MG63 (cell line): ENCODE measurements around the gene RPS29. TPM values are rescaled to one million over a fixed set of nuclear protein-coding genes. Genes with fewer than 3 reads are reported as not detected.
"Not testable (repeated sequence)": the region's sequence is repeated elsewhere in the genome, so short reads cannot be mapped to it uniquely, and the experiment has no call there.

Experiments used
- DNase-seq: peaks from one replicate; pipeline ENCODE4 v3.0.0-alpha.2; 2020
- H3K27me3 ChIP-seq: fragments of 250-450 bp; sonication (Bioruptor Pico); 2 replicates; pipeline ENCODE4 v1.5.1; 2020; ENCODE audit warnings: mild to moderate bottlenecking, moderate library complexity
- H3K36me3 ChIP-seq: fragments of 250-450 bp; sonication (Bioruptor Pico); 2 replicates; pipeline ENCODE4 v1.5.1; 2020; ENCODE audit warnings: mild to moderate bottlenecking, moderate library complexity
- H3K4me3 ChIP-seq: fragments of 250-450 bp; sonication (Bioruptor Pico); 2 replicates; pipeline ENCODE4 v1.5.1; 2020; ENCODE audit warnings: mild to moderate bottlenecking, moderate library complexity
- H3K9me3 ChIP-seq: fragments of 250-450 bp; sonication (Bioruptor Pico); 2 replicates; pipeline ENCODE4 v1.5.1; 2020; ENCODE audit warnings: mild to moderate bottlenecking, moderate library complexity
- total RNA-seq: library from RNA; depleted of rRNA; stranded (reverse); fragments of >200 nt; shearing (Covaris generic); gene quantifications from 2 replicates; pipeline ENCODE4 v1.2.3, GENCODE V29; 2014; ENCODE audit warnings: low replicate concordance

RPS29 gene
- total RNA-seq, 1 experiment from 2014 or later = 2,087 TPM

DNA sequence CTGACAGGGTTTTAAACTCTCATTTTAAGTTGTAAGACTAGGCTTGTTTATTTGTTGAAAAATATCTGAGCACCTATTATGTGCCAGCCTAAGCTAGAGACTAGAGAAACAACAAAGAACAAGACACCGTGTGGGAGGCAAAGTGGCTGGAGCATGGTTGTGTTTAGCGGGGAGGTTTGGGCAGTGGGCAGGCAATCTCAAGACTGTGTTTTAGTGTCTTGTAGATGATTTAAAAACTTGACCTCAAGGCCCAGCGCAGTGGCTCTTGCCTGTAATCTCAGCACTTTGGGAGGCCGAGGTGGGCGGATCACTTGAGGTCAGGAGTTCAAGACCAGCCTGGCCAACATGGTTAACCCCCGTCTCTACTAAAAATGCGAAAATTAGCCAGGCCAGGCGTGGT, 26.5 kb upstream of the RPS29 start:
- no peak for DNase-seq
- no peaks in the 10 kb centered on the region for H3K9me3 ChIP-seq
- no peaks in the 10 kb centered on the region for H3K27me3 ChIP-seq
- no peak overlapping the region for H3K4me3 ChIP-seq
- H3K36me3 ChIP-seq = peaks cover 17% of the 10 kb centered on the region

GRCh38 chr14:49612251-49612650, 26.1 kb upstream of the RPS29 start:
- no peaks in the 10 kb centered on the region for H3K27me3 ChIP-seq
- H3K9me3 ChIP-seq = no peaks in the 10 kb centered on the region
- no peak for DNase-seq
- peaks cover 20% of the 10 kb centered on the region for H3K36me3 ChIP-seq
- no peak overlapping the region for H3K4me3 ChIP-seq

DNA sequence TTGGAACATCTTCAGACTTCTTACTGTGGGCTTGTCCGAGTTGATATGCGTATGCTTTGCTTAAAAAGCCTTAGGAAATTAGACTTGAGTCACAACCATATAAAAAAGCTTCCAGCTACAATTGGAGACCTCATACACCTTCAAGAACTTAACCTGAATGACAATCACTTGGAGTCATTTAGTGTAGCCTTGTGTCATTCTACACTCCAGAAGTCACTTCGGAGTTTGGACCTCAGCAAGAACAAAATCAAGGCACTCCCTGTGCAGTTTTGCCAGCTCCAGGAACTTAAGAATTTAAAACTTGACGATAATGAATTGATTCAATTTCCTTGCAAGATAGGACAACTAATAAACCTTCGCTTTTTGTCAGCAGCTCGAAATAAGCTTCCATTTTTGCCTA, 21.4 kb upstream of the RPS29 start:
- no peaks in the 10 kb centered on the region for H3K9me3 ChIP-seq
- no peaks in the 10 kb centered on the region for H3K27me3 ChIP-seq
- no peak overlapping the region for H3K4me3 ChIP-seq
- no peak for DNase-seq
- peaks cover 11% of the 10 kb centered on the region for H3K36me3 ChIP-seq

GRCh38 chr14:49598485-49599300, 12.5 kb upstream of the RPS29 start, which contains the start of gene LRR1:
LRR1 (plus strand) TSS chr14:49598940; CDS start chr14:49599021, 81 bp downstream.
- DNase-seq = peak; percentile 80
- no peaks in the 10 kb centered on the region for H3K9me3 ChIP-seq

DNA sequence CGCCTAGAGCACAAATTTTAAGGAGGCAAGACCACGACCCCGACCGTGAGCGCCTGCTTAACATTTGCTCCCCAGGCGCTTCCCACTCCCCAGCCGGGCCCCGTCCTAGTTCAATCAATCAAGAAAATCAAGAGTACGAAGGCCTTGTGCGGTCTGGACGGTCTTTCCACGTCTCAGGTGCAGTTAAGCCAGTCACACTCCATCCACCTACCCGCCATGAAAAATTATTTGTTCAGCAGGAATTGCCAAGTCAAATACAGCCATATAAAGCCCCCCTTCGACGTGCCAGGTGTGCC, 12.0 kb upstream of the RPS29 start:
- no peak for DNase-seq
- H3K9me3 ChIP-seq = no peaks in the 10 kb centered on the region
- H3K36me3 ChIP-seq = no peaks in the 10 kb centered on the region; the same call in none of the 2 replicates
- H3K27me3 ChIP-seq = no peaks in the 10 kb centered on the region
- peak overlapping the region; percentile 78 for H3K4me3 ChIP-seq

More at GRCh38 chr14:49598485-49599300, 12.5 kb upstream of the RPS29 start, which contains the start of gene LRR1:
- Histone ChIP-seq H3K36me3 (no peaks in the 10 kb centered on the region; the same call in none of the 2 replicates), H3K4me3 (peak within 1 kb of the TSS; percentile 78), H3K27me3 (no peaks in the 10 kb centered on the region)

DNA sequence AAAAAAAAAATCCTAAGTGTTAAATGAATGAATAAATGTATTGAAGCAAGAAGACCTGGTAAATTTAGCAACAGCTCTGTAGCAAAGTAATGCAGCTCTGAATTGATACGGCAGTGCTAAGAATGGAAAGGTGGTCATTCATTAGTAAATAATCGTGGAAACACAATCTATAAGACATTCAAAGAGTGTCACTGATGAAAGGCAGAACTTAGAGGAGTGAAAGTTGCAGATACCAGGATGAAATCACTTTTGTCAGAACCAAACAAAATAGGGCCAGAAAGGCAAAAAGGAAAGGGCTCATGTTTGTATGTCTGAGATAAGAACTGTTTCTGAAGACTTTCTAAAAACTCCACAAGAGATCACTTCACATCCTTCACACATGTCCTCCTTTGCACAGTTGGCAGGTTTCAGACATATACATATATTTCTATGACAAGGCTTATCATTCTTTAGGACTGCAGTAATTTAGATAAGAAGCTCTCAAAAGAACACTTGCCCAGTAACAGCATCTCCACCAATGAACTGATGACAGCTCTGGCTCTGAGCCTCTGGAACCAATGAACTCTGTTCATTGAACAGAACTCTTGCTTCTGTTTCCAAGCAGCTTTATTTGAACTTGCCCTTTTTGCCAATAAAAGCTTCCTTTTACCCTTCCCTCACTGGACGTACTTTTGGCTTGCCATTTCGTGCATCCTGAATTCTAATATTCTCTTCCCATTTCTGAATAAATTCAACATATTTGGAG, 8.3 kb upstream of the RPS29 start:
- Histone ChIP-seq H3K4me3 (no peak overlapping the region), H3K9me3 (no peaks in the 10 kb centered on the region), H3K36me3 (no peaks in the 10 kb centered on the region), H3K27me3 (no peaks in the 10 kb centered on the region)
- DNase-seq = peak; percentile 53

GRCh38 chr14:49593016-49593415, 6.8 kb upstream of the RPS29 start:
- Histone ChIP-seq H3K4me3 (no peak overlapping the region), H3K9me3 (no peaks in the 10 kb centered on the region), H3K36me3 (no peaks in the 10 kb centered on the region), H3K27me3 (no peaks in the 10 kb centered on the region)
- no peak for DNase-seq

DNA sequence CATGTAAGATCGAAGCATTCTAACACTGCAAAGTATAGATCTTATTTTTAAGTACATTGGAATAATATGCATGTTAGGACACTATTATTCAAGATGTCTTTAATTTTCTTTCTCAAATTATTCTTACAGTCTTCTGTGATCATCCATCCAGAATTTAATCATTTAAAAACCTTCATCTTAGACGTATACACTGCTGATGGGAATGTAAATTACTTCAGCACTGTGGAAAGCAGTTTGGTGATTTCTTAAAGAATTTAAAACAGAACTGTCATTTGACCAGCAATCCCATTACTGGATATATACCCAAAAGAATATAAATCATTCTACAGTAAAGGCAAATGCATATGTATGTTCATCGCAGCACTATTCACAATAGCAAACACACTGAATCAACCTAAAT, 3.2 kb upstream of the RPS29 start:
- H3K27me3 ChIP-seq = no peaks in the 10 kb centered on the region
- no peak overlapping the region for H3K4me3 ChIP-seq

DNA sequence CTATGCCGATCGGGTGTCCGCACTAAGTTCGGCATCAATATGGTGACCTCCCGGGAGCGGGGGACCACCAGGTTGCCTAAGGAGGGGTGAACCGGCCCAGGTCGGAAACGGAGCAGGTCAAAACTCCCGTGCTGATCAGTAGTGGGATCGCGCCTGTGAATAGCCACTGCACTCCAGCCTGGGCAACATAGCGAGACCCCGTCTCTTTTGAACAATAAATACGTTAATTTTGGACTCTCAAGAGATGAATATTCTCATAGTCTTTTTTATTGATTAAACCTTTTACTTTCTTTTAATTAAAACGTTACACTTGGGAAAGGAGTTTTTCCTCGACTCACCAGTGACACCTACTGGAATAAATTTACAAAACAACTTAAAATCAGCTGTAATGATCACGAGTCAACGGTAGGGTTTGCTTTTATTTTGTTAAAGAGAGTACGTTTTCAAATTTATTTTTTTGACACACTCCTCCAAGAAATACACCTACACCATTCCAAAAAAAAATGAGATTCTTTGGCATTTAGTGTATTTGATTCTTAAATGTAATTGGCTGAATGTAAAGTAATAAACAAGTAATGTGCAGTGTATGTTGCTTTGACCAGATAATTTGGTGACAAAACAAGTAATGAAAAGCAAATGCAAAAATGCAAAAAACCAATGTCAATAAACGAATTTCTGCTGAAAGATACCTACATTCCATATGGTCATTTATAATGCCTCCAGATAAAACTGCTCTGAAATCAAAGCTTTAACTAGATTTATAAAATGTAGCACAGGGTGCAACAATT, 687 bp upstream of the RPS29 start:
- H3K27me3 ChIP-seq = no peaks in the 10 kb centered on the region

More for the DNA sequence above, 3.2 kb upstream of the RPS29 start:
- peaks cover 17% of the 10 kb centered on the region for H3K36me3 ChIP-seq
- no peaks in the 10 kb centered on the region for H3K9me3 ChIP-seq
- DNase-seq = no peak

GRCh38 chr14:49584981-49585640, 1.1 kb downstream of the RPS29 start:
- peak; percentile 34 for DNase-seq
- not testable (repeated sequence) for H3K9me3 ChIP-seq, H3K27me3 ChIP-seq
- peaks cover 43% of the 10 kb centered on the region for H3K36me3 ChIP-seq
- H3K4me3 ChIP-seq = peak overlapping the region; percentile 90

More for the DNA sequence above, 687 bp upstream of the RPS29 start:
- DNase-seq = no peak
- Histone ChIP-seq H3K9me3 (no peaks in the 10 kb centered on the region), H3K36me3 (peaks cover 43% of the 10 kb centered on the region), H3K4me3 (peak overlapping the region; percentile 90)

DNA sequence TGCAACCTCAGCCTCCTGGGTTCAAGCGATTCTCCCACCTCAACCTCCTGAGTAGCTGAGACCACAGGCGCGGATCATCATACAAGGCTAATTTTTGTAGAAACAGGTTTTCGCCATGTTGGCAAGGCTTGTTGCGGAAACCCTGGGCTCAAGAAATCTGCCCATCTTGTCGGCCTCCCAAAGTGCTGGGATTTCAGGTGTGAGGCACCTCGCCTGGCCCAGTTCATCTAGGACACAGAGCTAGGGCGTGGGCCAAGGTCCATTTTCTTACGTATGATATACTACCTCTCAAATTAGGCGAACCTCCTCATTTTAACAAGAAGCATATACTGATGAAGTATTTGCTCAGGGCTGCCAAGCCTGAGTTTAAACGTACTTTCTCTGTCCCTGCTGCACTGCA, 2.1 kb downstream of the RPS29 start:
- no peaks in the 10 kb centered on the region for H3K9me3 ChIP-seq
- no peak for DNase-seq
- peaks cover 43% of the 10 kb centered on the region for H3K36me3 ChIP-seq
- H3K4me3 ChIP-seq = peak overlapping the region; percentile 90
- no peaks in the 10 kb centered on the region for H3K27me3 ChIP-seq

DNA sequence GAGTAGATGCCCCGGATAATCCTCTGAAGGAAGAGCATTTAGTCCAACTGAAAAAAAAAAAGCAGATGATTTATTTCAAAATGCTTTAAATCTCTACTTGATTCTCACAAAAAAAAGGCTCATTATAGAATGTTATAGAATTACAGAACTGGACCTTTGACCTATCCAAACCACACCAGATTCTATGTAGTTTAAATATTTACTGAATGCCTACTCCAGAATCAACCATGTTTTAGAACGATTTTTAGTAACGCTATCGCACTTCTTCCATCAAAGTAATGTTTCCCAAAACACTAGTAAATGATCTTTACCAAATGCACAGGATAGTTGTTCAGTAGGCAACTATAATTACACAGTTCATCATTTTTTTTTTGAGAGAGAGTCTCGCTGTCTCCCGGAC, 2.6 kb downstream of the RPS29 start:
- H3K9me3 ChIP-seq = no peaks in the 10 kb centered on the region
- DNase-seq = no peak
- peaks cover 43% of the 10 kb centered on the region for H3K36me3 ChIP-seq
- H3K4me3 ChIP-seq = peak overlapping the region; percentile 90
- H3K27me3 ChIP-seq = no peaks in the 10 kb centered on the region

- DNase-seq = no peak
- peaks cover 47% of the 10 kb centered on the region for H3K36me3 ChIP-seq
- no peak overlapping the region for H3K4me3 ChIP-seq
- H3K9me3 ChIP-seq = no peaks in the 10 kb centered on the region
- H3K27me3 ChIP-seq = no peaks in the 10 kb centered on the region
Measured at GRCh38 chr14:49582113-49582977, 3.8 kb downstream of the RPS29 start.

DNA sequence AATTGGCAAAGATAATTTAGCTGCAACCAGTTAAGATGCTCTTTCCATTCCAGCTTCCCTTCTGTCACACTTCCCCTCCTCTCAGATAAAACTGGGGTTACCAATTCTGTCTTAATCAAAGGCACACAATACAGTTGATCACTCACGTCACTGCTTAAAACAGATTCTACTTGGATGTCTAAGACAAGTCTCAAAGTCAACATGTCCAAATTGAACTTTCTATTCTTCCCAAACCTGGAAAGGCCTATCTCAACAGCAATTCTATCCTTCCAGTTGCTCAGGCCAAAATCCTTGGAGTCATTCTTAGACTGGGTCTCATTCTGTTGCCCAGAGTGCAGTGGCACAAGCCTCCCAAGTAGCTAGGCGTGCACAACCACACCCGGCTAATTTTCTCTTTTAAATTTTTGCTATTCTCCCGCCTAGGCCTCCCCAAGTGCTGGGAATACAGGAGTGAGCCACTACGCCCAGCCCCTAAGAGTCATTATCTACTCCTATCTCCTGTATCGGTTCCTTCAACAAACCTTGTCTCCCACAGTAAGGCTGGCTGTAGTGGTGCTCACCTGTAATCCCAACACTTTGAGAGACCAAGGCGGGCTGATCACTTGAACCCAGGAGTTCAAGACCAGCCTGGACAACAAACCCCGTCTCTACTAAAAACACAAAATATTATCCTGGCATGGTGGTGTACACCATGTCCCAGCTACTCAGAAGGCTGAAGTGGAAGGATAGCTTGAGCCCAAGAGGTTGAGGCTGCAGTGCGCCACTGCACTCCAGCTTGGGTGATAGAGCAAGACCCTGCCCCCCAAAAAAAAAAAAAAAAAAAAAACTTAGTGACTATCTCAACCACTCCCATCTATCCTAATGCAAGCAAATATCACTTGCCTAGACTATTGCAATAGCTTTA, 4.7 kb downstream of the RPS29 start:
- Histone ChIP-seq H3K36me3 (peaks cover 55% of the 10 kb centered on the region), H3K9me3 (no peaks in the 10 kb centered on the region), H3K4me3 (no peak overlapping the region), H3K27me3 (no peaks in the 10 kb centered on the region)
- DNase-seq = no peak

DNA sequence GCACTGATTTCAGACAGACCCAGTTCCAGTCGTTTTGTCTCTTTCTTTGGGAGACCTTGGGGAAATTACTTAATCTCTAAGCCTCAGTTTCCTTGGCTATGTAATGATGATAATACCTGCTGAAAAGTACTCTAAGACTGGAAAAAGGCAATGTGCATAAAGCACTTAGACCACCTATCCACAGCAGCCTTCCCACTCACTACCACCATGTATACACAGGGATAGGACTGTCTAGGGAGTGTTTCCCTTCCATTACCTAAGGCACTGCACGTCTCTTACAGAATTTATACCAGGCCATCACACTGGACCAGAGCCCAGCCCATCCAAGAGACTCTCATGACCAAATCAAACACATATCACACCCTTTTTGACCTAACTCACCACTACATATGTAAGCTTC, 6.3 kb downstream of the RPS29 start:
- Histone ChIP-seq H3K9me3 (no peaks in the 10 kb centered on the region), H3K36me3 (peaks cover 50% of the 10 kb centered on the region), H3K4me3 (no peak overlapping the region), H3K27me3 (no peaks in the 10 kb centered on the region)
- DNase-seq = no peak
